ENCODE measurements around the gene MTTP.
"Not testable (repeated sequence)": the region's sequence is repeated elsewhere in the genome, so short reads cannot be mapped to it uniquely, and the experiment has no call there.

MTTP gene

GRCh38 chr4:99574530-99575324, at the start of gene MTTP:
Gene MTTP, plus strand, starts transcription at chr4:99574824. Its CDS starts 86 bp downstream, at chr4:99574910.
- no peak for TF ChIP-seq CTCF (IDR thresholded peaks at IDR 0.05; ENCODE audit: unreplicated experiment in 3 of 3)
- Mint-ChIP-seq H3K4me1 (no peaks in the 10 kb centered on the region), H3K4me3 (peak within 1 kb of the TSS in 1 of 3 experiments; percentile 55), H3K27me3 (ENCODE audit: low read depth) (peaks cover 5% of the 10 kb centered on the region), H3K27ac (peak within 1 kb of the TSS in 2 of 3 experiments; percentile 10 to 21), H3K36me3 (ENCODE audit: low read depth) (no peaks in the 10 kb centered on the region), H3K9me3 (no peaks in the 10 kb centered on the region)

GRCh38 chr4:99529228-99529627, 45.4 kb upstream of the MTTP start:
- no peaks in the 10 kb centered on the region for H3K36me3 Mint-ChIP-seq (ENCODE audit: low read depth)
- H3K27ac Mint-ChIP-seq: peak overlapping the region; percentile 34 to 75 (median 58)
- peaks cover 33% of the 10 kb centered on the region for H3K4me1 Mint-ChIP-seq
- H3K27me3 Mint-ChIP-seq (ENCODE audit: low read depth): no peaks in the 10 kb centered on the region
- TF ChIP-seq CTCF (IDR thresholded peaks at IDR 0.05; ENCODE audit: unreplicated experiment in 3 of 3): no peak
- H3K4me3 Mint-ChIP-seq: no peak overlapping the region
- H3K9me3 Mint-ChIP-seq: no peaks in the 10 kb centered on the region

- Mint-ChIP-seq H3K9me3 (no peaks in the 10 kb centered on the region), H3K27me3 (ENCODE audit: low read depth) (no peaks in the 10 kb centered on the region), H3K36me3 (ENCODE audit: low read depth) (no peaks in the 10 kb centered on the region), H3K4me1 (peaks cover 33% of the 10 kb centered on the region), H3K27ac (peak overlapping the region; percentile 8 to 58 (median 28)), H3K4me3 (peak overlapping the region in 1 of 3 experiments; percentile 10)
- no peak for TF ChIP-seq CTCF (IDR thresholded peaks at IDR 0.05; ENCODE audit: unreplicated experiment in 3 of 3)
Observed at GRCh38 chr4:99529956-99530355, 44.7 kb upstream of the MTTP start.

- not testable (repeated sequence) for H3K27ac Mint-ChIP-seq; H3K4me3 Mint-ChIP-seq; H3K36me3 Mint-ChIP-seq (ENCODE audit: low read depth); H3K27me3 Mint-ChIP-seq (ENCODE audit: low read depth); H3K9me3 Mint-ChIP-seq
- peaks cover 36% of the 10 kb centered on the region for H3K4me1 Mint-ChIP-seq
Observed at GRCh38 chr4:99534699-99535098, 39.9 kb upstream of the MTTP start.

GRCh38 chr4:99536271-99536670, 38.4 kb upstream of the MTTP start:
- Mint-ChIP-seq H3K27me3 (ENCODE audit: low read depth) (no peaks in the 10 kb centered on the region), H3K27ac (peak overlapping the region in 2 of 3 experiments; percentile 29 to 42), H3K9me3 (no peaks in the 10 kb centered on the region), H3K4me1 (peaks cover 23% of the 10 kb centered on the region), H3K4me3 (no peak overlapping the region), H3K36me3 (ENCODE audit: low read depth) (no peaks in the 10 kb centered on the region)
- TF ChIP-seq CTCF (IDR thresholded peaks at IDR 0.05; ENCODE audit: unreplicated experiment in 3 of 3): no peak

GRCh38 chr4:99536848-99537247, 37.8 kb upstream of the MTTP start:
- Mint-ChIP-seq H3K4me1 (peaks cover 23% of the 10 kb centered on the region), H3K4me3 (no peak overlapping the region), H3K36me3 (ENCODE audit: low read depth) (no peaks in the 10 kb centered on the region), H3K27me3 (ENCODE audit: low read depth) (no peaks in the 10 kb centered on the region), H3K27ac (peak overlapping the region in 2 of 3 experiments; percentile 29 to 41), H3K9me3 (no peaks in the 10 kb centered on the region)
- TF ChIP-seq CTCF (IDR thresholded peaks at IDR 0.05; ENCODE audit: unreplicated experiment in 3 of 3): no peak

Measured in nephron (organoid).